G401 (cell line): ENCODE results near the gene SELENOP. TPM values are rescaled to one million over a fixed set of nuclear protein-coding genes. Genes with fewer than 3 reads are reported as not detected.

ENCODE experiments used
- DNase-seq: peaks from one replicate; pipeline ENCODE4 v3.0.0-alpha.2; 2015; ENCODE audit warnings: low spot score
- in situ Hi-C: cut with HindIII; loops from 2 replicates; pipeline ENCODE4 v1.10.0; 2016; ENCODE audit warnings: low sequenced_read_pairs, mixed read lengths
- total RNA-seq: library from RNA; depleted of rRNA; stranded (reverse); fragments of >200 nt; shearing (Covaris generic); gene quantifications from 2 replicates; pipeline ENCODE4 v1.2.3, GENCODE V29; 2014; rRNA removed

SELENOP gene
- total RNA-seq, 1 experiment from 2014 or later, result 0.20 TPM

GRCh38 chr5:42756606-42757601, 54.8 kb downstream of the SELENOP start, which contains the start of gene CCDC152:
Gene CCDC152, plus strand, starts transcription at chr5:42756818. Its CDS starts 2,304 bp downstream, at chr5:42759122.
- DNase-seq, result no peak
- in situ Hi-C loops, result no loop called here

GRCh38 chr5:42753099-42753498, 58.6 kb downstream of the SELENOP start:
- in situ Hi-C loops, result no loop called here
- no peak for DNase-seq

GRCh38 chr5:42751044-42751443, 60.6 kb downstream of the SELENOP start:
- DNase-seq, result no peak
- in situ Hi-C loops, result no loop called here

- DNase-seq, result no peak
- in situ Hi-C loops, result no loop called here
Observed at GRCh38 chr5:42750507-42750906, 61.2 kb downstream of the SELENOP start.

Other genes with a start within 250 kb of the SELENOP start
- not detected in 2 replicates for gene CCDC152, start 55.1 kb downstream of the SELENOP start, total RNA-seq
- gene ANXA2R, start 228.4 kb upstream of the SELENOP start, total RNA-seq, result 0.49 and 1.3 TPM in 2 replicates